Large intestine (tissue), 3 donors: Measurements from ENCODE around the gene TMEM121. TPM values are rescaled to one million over a fixed set of nuclear protein-coding genes. Genes with fewer than 3 reads are reported as not detected.

ENCODE experiments used
- DNase-seq, 2 donors: peaks; one replicate each; pipeline versions ENCODE4 v3.0.0 to v3.0.0-alpha.2; 2013
- H3K27ac ChIP-seq: one replicate; pipeline ENCODE4 v1.5.1; 2013; ENCODE audit warnings: low read length
- H3K27me3 ChIP-seq: 2 replicates; pipeline ENCODE4 v1.6.1; 2013; ENCODE audit warnings: low read length; ENCODE audit not compliant: control insufficient read depth, insufficient read depth
- H3K36me3 ChIP-seq: 2 replicates; pipeline ENCODE4 v1.6.1; 2013; ENCODE audit warnings: low read length; ENCODE audit not compliant: control insufficient read depth, insufficient read depth
- H3K4me1 ChIP-seq: one replicate; pipeline ENCODE4 v1.6.1; 2013; ENCODE audit warnings: low read length; ENCODE audit not compliant: control insufficient read depth, insufficient read depth
- H3K4me3 ChIP-seq: one replicate; pipeline ENCODE4 v1.5.1; 2013; ENCODE audit warnings: low read length
- H3K9me3 ChIP-seq: one replicate; pipeline ENCODE4 v1.6.1; 2013; ENCODE audit warnings: mild to moderate bottlenecking, low read depth, low read length, moderate library complexity; ENCODE audit not compliant: control insufficient read depth
- WGBS: methylation state at CpG from one replicate; pipeline ENCODE4 v1.1.5; 2013; ENCODE audit warnings: low lambda C conversion rate; ENCODE audit not compliant: insufficient coverage; 5-methylcytosine and 5-hydroxymethylcytosine counted together
- polyA plus RNA-seq: library from polyadenylated mRNA; unstranded; fragments of 120-200 nt; gene quantifications from one replicate; pipeline ENCODE4 v1.2.1, GENCODE V29; 2013

Gene TMEM121
- polyA plus RNA-seq, 1 donor, result 3.0 TPM

GRCh38 chr14:105500036-105500725, 26.2 kb upstream of the TMEM121 start:
- H3K4me1 ChIP-seq, result no peaks in the 10 kb centered on the region
- WGBS, result no CpG with 5 or more reads among the region's 21 CpGs
- no peaks in the 10 kb centered on the region for H3K9me3 ChIP-seq
- DNase-seq, result no peak
- no peaks in the 10 kb centered on the region for H3K27me3 ChIP-seq
- H3K27ac ChIP-seq, result no peak overlapping the region
- no peak overlapping the region for H3K4me3 ChIP-seq
- H3K36me3 ChIP-seq, result no peaks in the 10 kb centered on the region

GRCh38 chr14:105500726-105501101, 25.7 kb upstream of the TMEM121 start:
- DNase-seq, result no peak
- 100% methylated on average over 3 of the region's 10 CpGs for WGBS
- no peak overlapping the region for H3K27ac ChIP-seq
- H3K9me3 ChIP-seq, result no peaks in the 10 kb centered on the region
- no peaks in the 10 kb centered on the region for H3K27me3 ChIP-seq
- H3K4me1 ChIP-seq, result no peaks in the 10 kb centered on the region
- no peaks in the 10 kb centered on the region for H3K36me3 ChIP-seq
- H3K4me3 ChIP-seq, result no peak overlapping the region

GRCh38 chr14:105501504-105502291, 24.7 kb upstream of the TMEM121 start:
- no peaks in the 10 kb centered on the region for H3K4me1 ChIP-seq
- no peak for DNase-seq
- H3K27ac ChIP-seq, result no peak overlapping the region
- no peak overlapping the region for H3K4me3 ChIP-seq
- no peaks in the 10 kb centered on the region for H3K27me3 ChIP-seq
- H3K9me3 ChIP-seq, result no peaks in the 10 kb centered on the region
- WGBS, result no CpG with 5 or more reads among the region's 13 CpGs
- no peaks in the 10 kb centered on the region for H3K36me3 ChIP-seq

GRCh38 chr14:105502446-105503295, 23.7 kb upstream of the TMEM121 start:
- DNase-seq, result no peak
- no peaks in the 10 kb centered on the region for H3K4me1 ChIP-seq
- no CpG with 5 or more reads among the region's 18 CpGs for WGBS
- H3K27me3 ChIP-seq, result no peaks in the 10 kb centered on the region
- no peaks in the 10 kb centered on the region for H3K9me3 ChIP-seq
- no peak overlapping the region for H3K27ac ChIP-seq
- no peaks in the 10 kb centered on the region for H3K36me3 ChIP-seq
- H3K4me3 ChIP-seq, result no peak overlapping the region

GRCh38 chr14:105503296-105503640, 23.1 kb upstream of the TMEM121 start:
- Histone ChIP-seq H3K36me3 (no peaks in the 10 kb centered on the region), H3K9me3 (no peaks in the 10 kb centered on the region), H3K27me3 (no peaks in the 10 kb centered on the region), H3K4me1 (no peaks in the 10 kb centered on the region), H3K4me3 (no peak overlapping the region), H3K27ac (no peak overlapping the region)
- WGBS, result no CpG with 5 or more reads among the region's 7 CpGs
- DNase-seq, result no peak

GRCh38 chr14:105503935-105504692, 22.3 kb upstream of the TMEM121 start:
- Histone ChIP-seq H3K4me1 (no peaks in the 10 kb centered on the region), H3K27me3 (no peaks in the 10 kb centered on the region), H3K27ac (no peak overlapping the region), H3K36me3 (no peaks in the 10 kb centered on the region), H3K9me3 (no peaks in the 10 kb centered on the region), H3K4me3 (no peak overlapping the region)
- DNase-seq, result peak in 1 of 2 donors; percentile 53
- WGBS, result no CpG with 5 or more reads among the region's 29 CpGs

GRCh38 chr14:105505101-105505500, 21.3 kb upstream of the TMEM121 start:
- no peaks in the 10 kb centered on the region for H3K27me3 ChIP-seq
- H3K36me3 ChIP-seq, result no peaks in the 10 kb centered on the region
- DNase-seq, result no peak
- H3K27ac ChIP-seq, result no peak overlapping the region
- H3K9me3 ChIP-seq, result no peaks in the 10 kb centered on the region
- H3K4me3 ChIP-seq, result no peak overlapping the region
- WGBS, result no CpG with 5 or more reads among the region's 16 CpGs
- no peaks in the 10 kb centered on the region for H3K4me1 ChIP-seq

- Histone ChIP-seq H3K27me3 (peaks cover 6% of the 10 kb centered on the region), H3K4me3 (no peak overlapping the region), H3K4me1 (no peaks in the 10 kb centered on the region), H3K36me3 (no peaks in the 10 kb centered on the region), H3K9me3 (no peaks in the 10 kb centered on the region), H3K27ac (no peak overlapping the region)
- DNase-seq, result no peak
- WGBS, result 70% methylated on average over 3 of the region's 17 CpGs
Observed at GRCh38 chr14:105507247-105507646, 19.1 kb upstream of the TMEM121 start.

- Histone ChIP-seq H3K36me3 (no peaks in the 10 kb centered on the region), H3K9me3 (no peaks in the 10 kb centered on the region), H3K27me3 (peaks cover 6% of the 10 kb centered on the region), H3K4me1 (no peaks in the 10 kb centered on the region), H3K27ac (no peak overlapping the region), H3K4me3 (no peak overlapping the region)
- DNase-seq, result no peak
- WGBS, result no CpG with 5 or more reads among the region's 16 CpGs
Observed at GRCh38 chr14:105508069-105508468, 18.3 kb upstream of the TMEM121 start.

- Histone ChIP-seq H3K9me3 (no peaks in the 10 kb centered on the region), H3K4me1 (no peaks in the 10 kb centered on the region), H3K27me3 (peaks cover 6% of the 10 kb centered on the region), H3K27ac (no peak overlapping the region), H3K4me3 (no peak overlapping the region), H3K36me3 (no peaks in the 10 kb centered on the region)
- WGBS, result 100% methylated on average over 1 of the region's 12 CpGs
- DNase-seq, result no peak
Observed at GRCh38 chr14:105508601-105509000, 17.8 kb upstream of the TMEM121 start.
